Endothelial cell of umbilical vein (primary cell): Measurements from ENCODE around the gene LDLRAD2.

ENCODE experiments used
- CTCF ChIP-seq, 2 donors: IDR thresholded peaks; 1 replicate in 1 of 2; 2 replicates in 1 of 2; pipeline ENCODE4 v1.5.1; 2011; ENCODE audit warnings: low read length in 2 of 2, mild to moderate bottlenecking in 2 of 2, moderate library complexity in 2 of 2, control low read depth in 1 of 2, inconsistent platforms in 1 of 2, low read depth in 1 of 2; ENCODE audit not compliant: insufficient read depth in 1 of 2; ENCODE audit errors: extremely low read depth in 1 of 2
- EZH2 ChIP-seq: IDR thresholded peaks from 2 replicates; pipeline ENCODE4 v1.6.1; 2012; ENCODE audit warnings: borderline replicate concordance, low read depth, mild to moderate bottlenecking, moderate library complexity, low read length, inconsistent platforms; ENCODE audit not compliant: severe bottlenecking
- MYC ChIP-seq: IDR thresholded peaks from one replicate; pipeline ENCODE4 v1.6.1; 2011; ENCODE audit warnings: mild to moderate bottlenecking, low read depth, low read length
- POLR2A ChIP-seq: IDR thresholded peaks from 2 replicates; pipeline ENCODE4 v1.6.1; 2012; ENCODE audit warnings: low read depth, mild to moderate bottlenecking, control low read depth, low read length
- POLR2AphosphoS5 ChIP-seq: IDR thresholded peaks from 2 replicates; pipeline ENCODE4 v1.6.1; 2012; ENCODE audit warnings: low read depth, mild to moderate bottlenecking, control low read depth, low read length, moderate library complexity; ENCODE audit not compliant: insufficient read depth

- TF ChIP-seq CTCF (IDR thresholded peaks at IDR 0.05; ENCODE audit: extremely low read depth in 1 of 2, insufficient read depth in 1 of 2, low read depth in 1 of 2, low read length in 2 of 2) (no peak), MYC (no peak), POLR2A (peak; percentile 18), EZH2 (no peak), POLR2AphosphoS5 (no peak)
Observed at GRCh38 chr1:21868482-21868881, 56.4 kb downstream of the LDLRAD2 start.
